Pancreas (tissue), 10 donors: Measurements from ENCODE around the gene NPDC1. TPM values are rescaled to one million over a fixed set of nuclear protein-coding genes. Genes with fewer than 3 reads are reported as not detected.

Source experiments
- ATAC-seq, 4 donors: fragments of 200-7000 bp; cut with Tn5 transposase; one replicate each; pipeline versions ENCODE4 v1.8.0 to v1.9.1; 2020; ENCODE audit warnings: mild to moderate bottlenecking in 4 of 4, moderate library complexity in 4 of 4
- DNase-seq, 6 donors: peaks; one replicate each; pipeline ENCODE4 v3.0.0-alpha.2; 2020
- FAIRE-seq: peaks from 2 replicates; lab custom pipeline; 2012; peaks lifted over from hg19 to GRCh38; lab: Jason Lieb, UNC
- H3K27ac ChIP-seq, 4 donors: fragments of 200-600 bp; sonication (generic); 1 replicate in 3 of 4; 2 replicates in 1 of 4; pipeline versions ENCODE4 v1.5.0 to v1.8.0; 2020
- H3K27me3 ChIP-seq, 4 donors: fragments of 200-600 bp; one replicate each; pipeline ENCODE4 v1.8.0; 2021
- H3K36me3 ChIP-seq, 3 donors: fragments of 200-600 bp; sonication (generic) in 1 of 3; one replicate each; pipeline versions ENCODE4 v1.5.0 to v1.8.0; 2020 to 2021
- H3K4me1 ChIP-seq, 3 donors: fragments of 200-600 bp; one replicate each; pipeline ENCODE4 v1.8.0; 2021
- H3K4me3 ChIP-seq, 4 donors: fragments of 200-600 bp; sonication (generic) in 2 of 4; one replicate each; pipeline versions ENCODE4 v1.5.0 to v1.8.0; 2020 to 2021
- H3K9me3 ChIP-seq, 4 donors: fragments of 200-600 bp; one replicate each; pipeline ENCODE4 v1.8.0; 2021
- WGBS, 2 donors: extraction: QIAGEN DNeasy Blood & Tissue Kit; methylation state at CpG; one replicate each; pipeline ENCODE4 v1.1.7; 2013; 5-methylcytosine and 5-hydroxymethylcytosine counted together
- intact Hi-C, 3 donors: fragments of 100-400 bp; cut with DNase I; formaldehyde crosslinking; loops; one replicate each; pipeline versions ENCODE4 v1.11.1 to v1.14.2; 2022
- polyA plus RNA-seq, 2 donors: library from polyadenylated mRNA; stranded (reverse); fragments of 200-250 nt; gene quantifications; one replicate each; pipeline ENCODE4 v1.2.3, GENCODE V29; 2013
- total RNA-seq, 6 donors: library from RNA; stranded (reverse); fragmentation: NEBNext Ultra II Directional in 4 of 6; extraction: Animal tissue kit (Norgen Biotek cat#: 25700) in 4 of 6; gene quantifications; one replicate each; pipeline versions ENCODE4 v1.2.1 to v1.2.4, GENCODE V29; 2021 to 2023
- TF ChIP-seq, protein P1 (sequence below), 4 donors: fragments of 200-600 bp; sonication (generic) in 3 of 4; IDR thresholded peaks; one replicate each; pipeline versions ENCODE4 v1.5.0 to v1.8.0; 2021; ENCODE audit warnings: antibody characterized with exemption in 4 of 4
- donor health status: healthy with polysubstance abuse.
- donor health status: DM: no; HTN: no; CAD: no; lungs with moderate emphysema.
- donor health status: DM: no; HTN: no; CAD: no.
- donor health status: control.
- donor health status: control.
- donor health status: Bipolar disorder and iron deficiency.
- donor health status: DM: yes; HTN: yes; CAD: no.
- donor health status: DM: no; HTN: no; CAD: no.
- donor health status: DM: no; HTN: no; CAD: no.
- donor health status: DM: yes; HTN: yes; CAD: no.

Gene NPDC1
- total and polyA plus RNA-seq, 8 donors, result 31.5 to 328 (median 47.5) TPM

DNA sequence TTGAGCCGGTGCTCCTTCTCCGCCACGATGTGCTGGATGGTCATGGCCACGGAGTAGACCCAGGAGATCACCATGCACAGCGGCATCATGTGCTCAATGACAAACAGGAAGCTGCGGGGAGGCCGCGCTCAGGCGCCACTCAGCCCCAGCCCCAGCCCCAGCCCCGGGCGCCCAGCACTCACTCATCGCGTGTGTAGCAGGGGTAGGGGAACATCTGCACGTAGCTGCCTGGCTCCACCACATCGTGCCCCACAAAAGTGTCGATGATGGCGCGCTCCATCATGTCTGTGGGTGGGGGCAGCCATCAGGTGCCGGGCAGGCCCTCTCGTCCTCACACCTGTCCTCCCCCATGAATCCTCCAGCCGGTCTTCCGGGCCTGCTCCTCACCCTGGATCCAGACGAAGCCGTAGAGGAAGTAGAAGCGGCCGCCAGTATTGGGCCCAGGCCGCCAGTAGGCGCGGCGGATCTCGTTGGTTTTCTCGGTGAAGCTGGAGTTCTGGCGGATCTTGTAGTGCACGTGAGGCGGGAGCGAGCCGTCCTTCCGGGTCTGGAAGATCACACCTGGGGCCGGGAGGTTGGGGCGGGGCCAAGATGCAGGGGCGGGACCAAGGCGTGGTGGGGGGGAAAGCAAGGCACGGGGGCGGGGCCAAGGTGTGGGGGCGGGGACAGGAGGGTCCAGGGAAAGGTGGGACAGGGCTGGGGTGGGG is 28.0 kb downstream of the NPDC1 start:
- H3K4me1 ChIP-seq, result no peaks in the 10 kb centered on the region
- intact Hi-C loops, result no loop called here
- peaks cover 0 to 19% (median 0%) of the 10 kb centered on the region in 3 donors for H3K36me3 ChIP-seq
- H3K27ac ChIP-seq, result no peak overlapping the region
- H3K4me3 ChIP-seq, result no peak overlapping the region
- 91 to 93% methylated on average over 44 to 45 of the region's 45 CpGs for WGBS, 2 donors
- TF ChIP-seq, protein P1, sequence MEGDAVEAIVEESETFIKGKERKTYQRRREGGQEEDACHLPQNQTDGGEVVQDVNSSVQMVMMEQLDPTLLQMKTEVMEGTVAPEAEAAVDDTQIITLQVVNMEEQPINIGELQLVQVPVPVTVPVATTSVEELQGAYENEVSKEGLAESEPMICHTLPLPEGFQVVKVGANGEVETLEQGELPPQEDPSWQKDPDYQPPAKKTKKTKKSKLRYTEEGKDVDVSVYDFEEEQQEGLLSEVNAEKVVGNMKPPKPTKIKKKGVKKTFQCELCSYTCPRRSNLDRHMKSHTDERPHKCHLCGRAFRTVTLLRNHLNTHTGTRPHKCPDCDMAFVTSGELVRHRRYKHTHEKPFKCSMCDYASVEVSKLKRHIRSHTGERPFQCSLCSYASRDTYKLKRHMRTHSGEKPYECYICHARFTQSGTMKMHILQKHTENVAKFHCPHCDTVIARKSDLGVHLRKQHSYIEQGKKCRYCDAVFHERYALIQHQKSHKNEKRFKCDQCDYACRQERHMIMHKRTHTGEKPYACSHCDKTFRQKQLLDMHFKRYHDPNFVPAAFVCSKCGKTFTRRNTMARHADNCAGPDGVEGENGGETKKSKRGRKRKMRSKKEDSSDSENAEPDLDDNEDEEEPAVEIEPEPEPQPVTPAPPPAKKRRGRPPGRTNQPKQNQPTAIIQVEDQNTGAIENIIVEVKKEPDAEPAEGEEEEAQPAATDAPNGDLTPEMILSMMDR (IDR thresholded peaks at IDR 0.05), result no peak
- DNase-seq, result no peak
- no peak for ATAC-seq
- FAIRE-seq, result no peak
- no peaks in the 10 kb centered on the region for H3K27me3 ChIP-seq
- H3K9me3 ChIP-seq, result no peaks in the 10 kb centered on the region

GRCh38 chr9:137017071-137017470 is 28.9 kb downstream of the NPDC1 start:
- TF ChIP-seq, protein P1 (IDR thresholded peaks at IDR 0.05), result no peak
- Histone ChIP-seq H3K4me1 (no peaks in the 10 kb centered on the region), H3K36me3 (peaks cover 0 to 24% (median 0%) of the 10 kb centered on the region in 3 donors), H3K27ac (no peak overlapping the region), H3K27me3 (no peaks in the 10 kb centered on the region), H3K9me3 (no peaks in the 10 kb centered on the region), H3K4me3 (no peak overlapping the region)
- no peak for ATAC-seq
- 97 to 99% methylated on average over 28 of the region's 28 CpGs for WGBS, 2 donors
- no peak for DNase-seq
- intact Hi-C loops, result no loop called here
- no peak for FAIRE-seq

GRCh38 chr9:137016436-137016835 is 29.5 kb downstream of the NPDC1 start:
- H3K4me3 ChIP-seq, result no peak overlapping the region
- H3K9me3 ChIP-seq, result no peaks in the 10 kb centered on the region
- ATAC-seq (no peak), FAIRE-seq (no peak), DNase-seq (no peak)
- H3K27me3 ChIP-seq, result no peaks in the 10 kb centered on the region
- no peaks in the 10 kb centered on the region for H3K4me1 ChIP-seq
- H3K36me3 ChIP-seq, result peaks cover 0 to 29% (median 0%) of the 10 kb centered on the region in 3 donors
- TF ChIP-seq, protein P1 (IDR thresholded peaks at IDR 0.05), result no peak
- intact Hi-C loops, result no loop called here
- no peak overlapping the region for H3K27ac ChIP-seq
- WGBS, 2 donors, result 92 to 93% methylated on average over 12 to 16 of the region's 16 CpGs

- Histone ChIP-seq H3K27me3 (no peaks in the 10 kb centered on the region), H3K4me1 (no peaks in the 10 kb centered on the region), H3K27ac (no peak overlapping the region), H3K4me3 (no peak overlapping the region), H3K9me3 (no peaks in the 10 kb centered on the region), H3K36me3 (peaks cover 0 to 33% (median 0%) of the 10 kb centered on the region in 3 donors)
- DNase-seq (no peak), FAIRE-seq (no peak), ATAC-seq (no peak)
- 95 to 97% methylated on average over 21 of the region's 21 CpGs for WGBS, 2 donors
- TF ChIP-seq, protein P1 (IDR thresholded peaks at IDR 0.05), result no peak
- intact Hi-C loops, result no loop called here
These were observed 30.0 kb downstream of the NPDC1 start for GRCh38 chr9:137015976-137016375.

GRCh38 chr9:137015540-137015930 is 30.4 kb downstream of the NPDC1 start:
- Histone ChIP-seq H3K27me3 (no peaks in the 10 kb centered on the region), H3K4me3 (no peak overlapping the region), H3K9me3 (no peaks in the 10 kb centered on the region), H3K4me1 (no peaks in the 10 kb centered on the region), H3K27ac (no peak overlapping the region), H3K36me3 (peaks cover 0 to 33% (median 0%) of the 10 kb centered on the region in 3 donors)
- no peak for ATAC-seq
- no peak for DNase-seq
- WGBS, 2 donors, result 97 to 99% methylated on average over 25 of the region's 25 CpGs
- intact Hi-C loops, result no loop called here
- TF ChIP-seq, protein P1 (IDR thresholded peaks at IDR 0.05), result no peak
- FAIRE-seq, result no peak
